Activated B cell treated with CpG ODN at 0.5 μM for 24 hours (primary cell): Measurements from ENCODE around the gene DRAXIN. TPM values are rescaled to one million over a fixed set of nuclear protein-coding genes. Genes with fewer than 3 reads are reported as not detected.

ENCODE experiments used
- ATAC-seq: fragments of 200-7000 bp; cut with Tn5 transposase; one replicate; pipeline ENCODE4 v1.10.0; 2021; ENCODE audit warnings: low read depth, mild to moderate bottlenecking, moderate library complexity
- CTCF ChIA-PET: fragments of 350-600 bp; sonication (Branson Sonifier 250); formaldehyde crosslinking; loops from one replicate; lab custom pipeline; 2021; ENCODE audit warnings: antibody characterized with exemption; lab: Charles Lee
- POLR2A ChIA-PET: fragments of 350-600 bp; sonication (Branson Sonifier 250); formaldehyde crosslinking; loops from one replicate; lab custom pipeline; 2021; ENCODE audit warnings: antibody characterized with exemption; lab: Charles Lee
- DNase-seq: peaks from one replicate; pipeline ENCODE4 v3.0.0; 2022
- H3K27ac Mint-ChIP-seq: one replicate; pipeline ENCODE4 v1.8.0; 2020; ENCODE audit warnings: mixed read lengths
- H3K27me3 Mint-ChIP-seq: one replicate; pipeline ENCODE4 v1.8.0; 2021; ENCODE audit warnings: mixed read lengths
- H3K36me3 Mint-ChIP-seq: one replicate; pipeline ENCODE4 v1.8.0; 2021; ENCODE audit warnings: low read depth, mixed read lengths
- H3K4me1 Mint-ChIP-seq: one replicate; pipeline ENCODE4 v1.8.0; 2021; ENCODE audit warnings: mixed read lengths
- H3K4me3 Mint-ChIP-seq: one replicate; pipeline ENCODE4 v1.8.0; 2020; ENCODE audit warnings: mild to moderate bottlenecking, mixed read lengths
- H3K9me3 Mint-ChIP-seq: one replicate; pipeline ENCODE4 v1.8.0; 2020; ENCODE audit warnings: mixed read lengths
- CTCF ChIP-seq: fragments of 200-600 bp; IDR thresholded peaks from one replicate; pipeline ENCODE4 v1.8.0; 2022; ENCODE audit warnings: antibody characterized with exemption, mild to moderate bottlenecking
- intact Hi-C: fragments of 100-400 bp; cut with micrococcal nuclease; formaldehyde crosslinking; loops from one replicate; pipeline ENCODE4 v1.15.1; 2024
- total RNA-seq: library from RNA; stranded (reverse); gene quantifications from 2 replicates; pipeline ENCODE4 v1.2.3, GENCODE V29; 2022

The DRAXIN gene
- total RNA-seq, 1 donor from 2014 or later = 0.18 TPM

DNA sequence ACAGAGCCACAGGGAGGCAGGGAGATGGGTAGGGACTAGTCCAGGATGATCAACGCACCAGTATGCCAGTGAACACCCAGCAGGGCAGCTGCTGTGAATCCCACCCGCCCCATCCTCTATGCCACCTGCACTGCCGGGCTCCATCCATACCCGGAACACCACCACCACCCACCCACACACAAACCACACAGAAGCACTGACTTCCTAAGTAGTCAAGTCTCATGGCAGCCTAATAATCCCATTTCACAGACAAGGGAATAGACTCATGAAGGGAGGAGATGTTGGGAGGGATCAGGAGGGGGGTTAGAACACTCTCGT is 6.3 kb downstream of the DRAXIN start:
- TF ChIP-seq CTCF = no peak
- no peaks in the 10 kb centered on the region for H3K9me3 Mint-ChIP-seq
- intact Hi-C loops = no loop called here
- DNase-seq (no peak), ATAC-seq (no peak)
- CTCF ChIA-PET = interaction anchor here (0.6 kb wide), 1 partner anchor 34 kb away, joined by 3 read pairs; the partner anchor contains the start of gene FBXO6
- POLR2A ChIA-PET = no interaction called here
- no peak overlapping the region for H3K4me3 Mint-ChIP-seq
- H3K27me3 Mint-ChIP-seq = peaks cover 20% of the 10 kb centered on the region
- H3K4me1 Mint-ChIP-seq = peaks cover 3% of the 10 kb centered on the region
- no peaks in the 10 kb centered on the region for H3K36me3 Mint-ChIP-seq
- no peak overlapping the region for H3K27ac Mint-ChIP-seq

DNA sequence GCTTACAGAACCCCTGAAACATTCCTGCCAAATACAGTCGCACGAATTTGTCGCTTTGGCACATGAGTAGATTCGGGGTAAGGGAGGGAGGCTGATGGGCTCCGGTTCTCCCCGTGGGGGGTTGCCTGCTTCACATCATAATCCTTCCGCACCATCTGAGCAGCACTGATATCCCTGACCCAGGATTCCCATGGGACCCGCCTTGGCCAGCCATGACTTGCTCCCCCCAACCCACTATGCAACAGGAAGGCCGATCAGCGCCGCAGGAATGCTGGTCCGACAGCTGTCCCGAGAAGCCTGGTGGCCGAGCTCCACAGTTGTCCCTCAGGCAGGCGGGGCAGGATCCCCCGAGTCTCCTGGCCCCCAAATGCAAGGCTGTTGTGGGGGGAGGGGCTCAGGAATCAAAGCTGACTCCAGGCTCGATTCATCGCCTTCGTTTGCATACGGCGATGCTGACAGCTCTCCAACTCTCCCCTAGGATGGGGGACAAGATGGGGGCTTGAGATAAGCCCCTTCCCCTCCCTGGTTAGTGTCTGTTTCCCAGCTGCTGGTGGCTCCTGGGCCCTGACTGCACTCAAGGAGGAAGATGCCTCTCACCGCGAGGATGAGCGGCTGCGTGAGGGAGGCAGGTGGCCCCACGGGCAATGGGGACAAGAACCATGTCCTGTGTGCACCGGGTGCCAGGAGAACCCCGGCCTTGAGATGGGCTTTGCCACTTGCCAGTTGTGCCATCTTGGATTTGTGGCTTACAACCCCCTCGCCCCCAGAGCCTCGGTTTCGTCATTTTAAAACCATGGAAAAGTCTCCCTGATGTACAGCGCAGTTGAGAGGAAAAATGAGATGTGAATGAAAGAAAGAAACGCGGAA is 9.3 kb downstream of the DRAXIN start:
- POLR2A ChIA-PET = interaction anchor here (0.6 kb wide), 2 partner anchors 10 to 20 kb away, joined by 3 to 4 read pairs; partner anchors contain the start of gene MAD2L2
- TF ChIP-seq CTCF = no peak
- Mint-ChIP-seq H3K27ac (no peak overlapping the region), H3K27me3 (peaks cover 6% of the 10 kb centered on the region), H3K4me3 (no peak overlapping the region), H3K9me3 (no peaks in the 10 kb centered on the region), H3K4me1 (no peaks in the 10 kb centered on the region), H3K36me3 (no peaks in the 10 kb centered on the region)
- CTCF ChIA-PET = no interaction called here
- DNase-seq (no peak), ATAC-seq (no peak)
- intact Hi-C loops = no loop called here

DNA sequence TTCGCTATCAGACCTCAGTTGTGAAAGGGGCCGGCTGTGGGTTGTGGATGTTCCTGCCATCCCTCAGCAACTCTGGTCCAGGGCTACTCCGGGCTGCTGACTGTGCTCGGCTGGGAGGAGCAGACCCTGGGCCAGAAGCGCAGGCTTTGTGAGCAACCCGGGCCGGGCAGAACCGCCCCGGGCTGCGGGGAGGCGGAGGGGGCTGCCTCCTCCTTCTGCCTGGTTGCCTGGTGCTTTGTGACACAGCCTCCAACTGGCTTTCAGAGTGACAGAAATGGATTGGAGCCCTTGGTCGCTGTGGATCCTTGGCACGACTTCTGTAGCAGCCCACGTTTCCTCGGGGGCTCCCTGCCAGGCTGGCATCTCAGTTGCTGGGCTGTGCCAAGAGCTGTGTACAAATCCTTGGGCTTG is 10.0 kb downstream of the DRAXIN start:
- no peak for DNase-seq
- Mint-ChIP-seq H3K4me1 (no peaks in the 10 kb centered on the region), H3K4me3 (no peak overlapping the region), H3K27ac (no peak overlapping the region), H3K36me3 (no peaks in the 10 kb centered on the region), H3K9me3 (no peaks in the 10 kb centered on the region), H3K27me3 (peaks cover 6% of the 10 kb centered on the region)
- ChIA-PET CTCF (no interaction called here), POLR2A (interaction anchor here (0.6 kb wide), 2 partner anchors 9 to 17 kb away, joined by 4 to 5 read pairs; no protein-coding TSS in a partner anchor)
- intact Hi-C loops = no loop called here
- no peak for ATAC-seq
- TF ChIP-seq CTCF = no peak

- ATAC-seq (no peak), DNase-seq (no peak)
- Mint-ChIP-seq H3K4me3 (no peak overlapping the region), H3K9me3 (no peaks in the 10 kb centered on the region), H3K27me3 (peaks cover 6% of the 10 kb centered on the region), H3K36me3 (no peaks in the 10 kb centered on the region), H3K4me1 (no peaks in the 10 kb centered on the region), H3K27ac (no peak overlapping the region)
- intact Hi-C loops = no loop called here
- ChIA-PET CTCF (no interaction called here), POLR2A (interaction anchor here (0.6 kb wide), 1 partner anchor 17 kb away, joined by 5 read pairs; no protein-coding TSS in a partner anchor)
- no peak for TF ChIP-seq CTCF
Measured at GRCh38 chr1:11701981-11702803, 10.7 kb downstream of the DRAXIN start.
